22Rv1 (cell line): ENCODE results near the gene COG3.

ENCODE experiments used
- CTCF ChIP-seq: fragments of 450-650 bp; IDR thresholded peaks from 2 replicates; pipeline ENCODE4 v1.5.1; 2017; ENCODE audit warnings: mild to moderate bottlenecking
- ZFX ChIP-seq: fragments of 450-650 bp; IDR thresholded peaks from 2 replicates; pipeline ENCODE4 v1.6.1; 2017; ENCODE audit warnings: antibody characterized with exemption, borderline replicate concordance

DNA sequence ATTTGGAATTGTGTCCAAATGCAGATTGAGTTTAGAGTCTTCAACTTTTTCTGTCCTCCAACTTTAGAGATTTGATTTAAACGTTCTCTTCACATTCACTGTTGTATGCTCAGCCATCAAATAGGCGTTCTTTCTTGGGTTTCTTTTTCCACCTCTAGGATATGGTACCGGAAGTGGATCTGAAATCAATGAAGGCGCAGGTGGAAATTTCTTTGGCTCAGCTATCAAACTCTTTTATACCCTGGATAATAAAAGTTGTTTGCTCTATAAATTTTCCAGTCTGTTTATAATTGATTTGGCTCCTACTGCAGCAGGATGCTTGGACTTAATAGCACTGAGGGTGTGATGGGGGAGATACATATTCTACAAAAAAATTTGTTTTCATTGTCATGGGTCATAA is 1.6 kb downstream of the COG3 start:
- TF ChIP-seq CTCF (no peak), ZFX (no peak)
